Fibroblast of pulmonary artery (primary cell): Measurements from ENCODE around the gene RELN.

Experiments used
- DNase-seq: peaks from one replicate; pipeline ENCODE4 v3.0.0-alpha.2; 2010; ENCODE audit warnings: low read depth
- H3K4me3 ChIP-seq: replicated peaks from 2 replicates; pipeline ENCODE4 v1.5.1; 2011; ENCODE audit warnings: low read depth, mild to moderate bottlenecking, control low read depth, low read length, moderate library complexity
- CTCF ChIP-seq: IDR thresholded peaks from 2 replicates; pipeline ENCODE4 v1.5.1; 2011; ENCODE audit warnings: mild to moderate bottlenecking, control low read depth, low read length, inconsistent platforms; ENCODE audit errors: missing control alignments

RELN gene

GRCh38 chr7:103658055-103659005 lies 331.1 kb downstream of the RELN start:
- TF ChIP-seq CTCF, result no peak
- no peak overlapping the region for H3K4me3 ChIP-seq
- DNase-seq, result no peak

GRCh38 chr7:103657474-103657894 lies 332.0 kb downstream of the RELN start:
- TF ChIP-seq CTCF, result no peak
- no peak for DNase-seq
- H3K4me3 ChIP-seq, result no peak overlapping the region

- no peak overlapping the region for H3K4me3 ChIP-seq
- DNase-seq, result no peak
- TF ChIP-seq CTCF, result no peak
Measured at GRCh38 chr7:103656221-103656620, 333.2 kb downstream of the RELN start.

GRCh38 chr7:103651593-103652377 lies 337.7 kb downstream of the RELN start:
- no peak for TF ChIP-seq CTCF

GRCh38 chr7:103649052-103649451 lies 340.4 kb downstream of the RELN start:
- TF ChIP-seq CTCF, result no peak
- H3K4me3 ChIP-seq, result no peak overlapping the region
- no peak for DNase-seq

More at GRCh38 chr7:103651593-103652377, 337.7 kb downstream of the RELN start:
- H3K4me3 ChIP-seq, result no peak overlapping the region
- no peak for DNase-seq

GRCh38 chr7:103648135-103648534 lies 341.3 kb downstream of the RELN start:
- DNase-seq, result no peak
- H3K4me3 ChIP-seq, result no peak overlapping the region
- no peak for TF ChIP-seq CTCF
